GM12878 (cell line): ENCODE results near the gene RBM19. TPM values are rescaled to one million over a fixed set of nuclear protein-coding genes. Genes with fewer than 3 reads are reported as not detected.

Source experiments
- ATAC-seq: fragments of 200-7000 bp; cut with Tn5 transposase; 3 replicates; pipeline ENCODE4 v1.9.1; 2020; ENCODE audit warnings: mild to moderate bottlenecking, moderate library complexity
- BruUV-seq: library from RNA; stranded (reverse); fragments of 400-500 nt; replicated peaks from 2 replicates; lab custom pipeline; 2021; lab: Mats Ljungman, UMichigan
- CTCF ChIA-PET: fragments of 300-600 bp; sonication (Branson Sonifier 250); formaldehyde crosslinking; extraction: SDS; loops from one replicate; lab custom pipeline; 2021; ENCODE audit warnings: inconsistent platforms; lab: Yijun Ruan, JAX
- POLR2A ChIA-PET: fragments of 350-600 bp; formaldehyde crosslinking; extraction: SDS; loops from one replicate; lab custom pipeline; 2021; ENCODE audit warnings: inconsistent platforms; lab: Charles Lee
- RAD21 ChIA-PET: fragments of 300-600 bp; sonication (Branson Sonifier 250); formaldehyde crosslinking; loops from one replicate; lab custom pipeline; 2023; ENCODE audit warnings: antibody characterized with exemption; ENCODE audit not compliant: unreplicated experiment; lab: Charles Lee
- SMC1A ChIA-PET: fragments of 300-600 bp; sonication (Branson Sonifier 250); formaldehyde crosslinking; loops from one replicate; lab custom pipeline; 2023; ENCODE audit not compliant: unreplicated experiment, uncharacterized antibody; lab: Charles Lee
- DNase-seq: peaks from one replicate; pipeline ENCODE4 v3.0.0-alpha.2; 2011; ENCODE audit warnings: low read depth, low spot score
- FAIRE-seq: peaks from 3 replicates; lab custom pipeline; 2011; peaks lifted over from hg19 to GRCh38; lab: Jason Lieb, UNC
- H2AFZ ChIP-seq: 2 replicates; pipeline ENCODE4 v1.6.0; 2011; ENCODE audit warnings: low read depth, low read length, control low read depth; ENCODE audit not compliant: control insufficient read depth
- H3K27ac ChIP-seq: 2 replicates; pipeline ENCODE4 v1.5.1; 2011; ENCODE audit warnings: control low read depth; ENCODE audit not compliant: control insufficient read depth, insufficient read depth
- H3K27me3 ChIP-seq, 2 experiments: replicated peaks in 1 of 2; 2 replicates each; pipeline versions ENCODE4 v1.6.0 to v1.6.1; 2011; ENCODE audit warnings: low read length in 1 of 2; ENCODE audit not compliant: control insufficient read depth in 2 of 2, insufficient read depth in 2 of 2
- H3K36me3 ChIP-seq, 2 experiments: 2 replicates each; pipeline ENCODE4 v1.5.1; 2011; ENCODE audit warnings: low read length in 1 of 2; ENCODE audit not compliant: control insufficient read depth in 2 of 2, insufficient read depth in 2 of 2
- H3K4me1 ChIP-seq: 2 replicates; pipeline ENCODE4 v1.6.1; 2011; ENCODE audit warnings: mild to moderate bottlenecking, low read length, moderate library complexity, mixed read lengths; ENCODE audit not compliant: control insufficient read depth, insufficient read depth
- H3K4me2 ChIP-seq: 2 replicates; pipeline ENCODE4 v1.6.0; 2011; ENCODE audit warnings: control low read depth; ENCODE audit not compliant: control insufficient read depth, insufficient read depth
- H3K4me3 ChIP-seq: fragments of 200-600 bp; sonication (generic); 2 replicates; pipeline ENCODE4 v1.5.1; 2016
- H3K79me2 ChIP-seq: 2 replicates; pipeline ENCODE4 v1.6.0; 2011; ENCODE audit warnings: low read length; ENCODE audit not compliant: control insufficient read depth, insufficient read depth
- H3K9ac ChIP-seq: 2 replicates; pipeline ENCODE4 v1.8.0; 2011; ENCODE audit warnings: low read length, control low read depth, mixed read lengths; ENCODE audit not compliant: control insufficient read depth, insufficient read depth
- H3K9me3 ChIP-seq: replicated peaks from 3 replicates; pipeline ENCODE4 v1.5.1; 2011; ENCODE audit warnings: mild to moderate bottlenecking, low read length; ENCODE audit not compliant: control insufficient read depth, insufficient read depth
- H4K20me1 ChIP-seq: 2 replicates; pipeline ENCODE4 v1.6.0; 2011; ENCODE audit not compliant: control insufficient read depth, insufficient read depth
- ATF7 ChIP-seq: fragments of 450-650 bp; IDR thresholded peaks from 2 replicates; pipeline ENCODE4 v1.6.1; 2016; ENCODE audit warnings: low read depth, mild to moderate bottlenecking
- CHD2 ChIP-seq: IDR thresholded peaks from 2 replicates; pipeline ENCODE4 v1.6.1; 2011; ENCODE audit warnings: low read depth, low read length, improper control_type of control experiment, borderline replicate concordance
- EED ChIP-seq: sonication (generic); IDR thresholded peaks from 2 replicates; pipeline ENCODE4 v1.6.1; 2016; ENCODE audit warnings: antibody characterized with exemption, low read depth
- IRF4 ChIP-seq: IDR thresholded peaks from 2 replicates; pipeline ENCODE4 v1.6.1; 2011; ENCODE audit warnings: low read depth, low read length
- STAT3 ChIP-seq: IDR thresholded peaks from 2 replicates; pipeline ENCODE4 v1.6.1; 2011; ENCODE audit warnings: low read depth, low read length, improper control_type of control experiment
- SUZ12 ChIP-seq: fragments of 200-600 bp; sonication (generic); IDR thresholded peaks from one replicate; pipeline ENCODE4 v1.6.1; 2018; ENCODE audit warnings: antibody characterized with exemption, mild to moderate bottlenecking; ENCODE audit not compliant: unreplicated experiment
- WGBS: methylation state at CpG from one replicate; pipeline ENCODE4 v1.1.6; 2016; ENCODE audit warnings: low lambda C conversion rate; ENCODE audit not compliant: insufficient replicate concordance, insufficient coverage; ENCODE audit errors: missing lambda C conversion rate; 5-methylcytosine and 5-hydroxymethylcytosine counted together
- in situ Hi-C: fragments of 300-500 bp; cut with MboI; formaldehyde crosslinking; loops from 9 replicates; pipeline ENCODE4 v1.14.3; 2018; ENCODE audit warnings: mixed read lengths
- intact Hi-C: fragments of 100-400 bp; cut with micrococcal nuclease; formaldehyde crosslinking; loops from one replicate; pipeline ENCODE4 v1.14.2; 2022; ENCODE audit not compliant: unreplicated experiment
- polyA plus RNA-seq, 11 experiments: library from polyadenylated mRNA; depleted of rRNA in 4 of 11; unstranded in 6 of 11; stranded (reverse) in 5 of 11; fragments of >200 nt; fragmentation: Nextera tagmentation in 4 of 11; fragmentation: Illumina TruSeq in 1 of 11; extraction: Ambion mirVana in 4 of 11; extraction: Trizol in 1 of 11; gene quantifications; 1 replicate in 1 of 11; 2 replicates in 10 of 11; pipeline versions ENCODE4 v1.2.1 to v1.2.3, GENCODE V29; 2011 to 2016; ENCODE audit warnings: inconsistent platforms in 2 of 11, missing spikeins in 2 of 11, low read depth in 1 of 11
- total RNA-seq, 4 experiments: library from RNA; depleted of rRNA in 3 of 4; stranded (reverse); fragments of >200 nt in 3 of 4; fragmentation: Illumina TruSeq in 1 of 4; extraction: Trizol in 1 of 4; gene quantifications; 2 replicates each; pipeline versions ENCODE4 v1.2.1 to v1.2.3, GENCODE V29; 2013 to 2021
- TF ChIP-seq, protein P1 (sequence below), 3 experiments: IDR thresholded peaks in 2 of 3; conservative IDR thresholded peaks in 1 of 3; 2 replicates each; pipeline ENCODE4 v1.5.1; 2011; ENCODE audit warnings: low read depth in 3 of 3, low read length in 3 of 3, mild to moderate bottlenecking in 3 of 3, control low read depth in 2 of 3, moderate library complexity in 2 of 3, inconsistent platforms in 1 of 3, mixed read lengths in 1 of 3; ENCODE audit not compliant: control insufficient read depth in 2 of 3, insufficient read depth in 1 of 3; ENCODE audit errors: extremely low read depth in 1 of 3

Gene RBM19
- total and polyA plus RNA-seq, 10 of the 15 experiments (the other 5 are each of a cell fraction or from before 2014, with no cell fraction given), result 4.2 to 42.9 (median 28.4) TPM

- Histone ChIP-seq H3K27me3 (no peaks in the 10 kb centered on the region), H3K27ac (no peak overlapping the region), H4K20me1 (no peaks in the 10 kb centered on the region), H3K9me3 (no peaks in the 10 kb centered on the region), H3K79me2 (no peaks in the 10 kb centered on the region), H3K4me3 (no peak overlapping the region), H2AFZ (no peak overlapping the region), H3K4me2 (no peak overlapping the region), H3K36me3 (peaks cover 4 to 10% of the 10 kb centered on the region in 2 experiments; a peak in 3 of 4 replicates), H3K4me1 (no peaks in the 10 kb centered on the region), H3K9ac (no peak overlapping the region)
- SMC1A ChIA-PET, result no interaction called here
- WGBS, result 77% methylated on average over 7 of the region's 7 CpGs
- DNase-seq (no peak), ATAC-seq (no peak), FAIRE-seq (no peak)
- POLR2A ChIA-PET, result no interaction called here
- CTCF ChIA-PET, result interaction anchor here (0.8 to 1.7 kb wide), 2 partner anchors 29 to 45 kb away, joined by 3 read pairs; no protein-coding TSS in a partner anchor
- in situ Hi-C loops (no loop called here), intact Hi-C loops (no loop called here)
- RAD21 ChIA-PET, result no interaction called here
- TF ChIP-seq CHD2 (no peak), SUZ12 (no peak)
- no TSS peak for BruUV-seq
Observed at GRCh38 chr12:113838896-113839295, 127.2 kb downstream of the RBM19 start.

- Histone ChIP-seq H3K79me2 (no peaks in the 10 kb centered on the region), H4K20me1 (no peaks in the 10 kb centered on the region), H2AFZ (no peak overlapping the region), H3K9ac (no peak overlapping the region), H3K27ac (no peak overlapping the region), H3K4me2 (no peak overlapping the region), H3K36me3 (peaks cover 0 to 4% of the 10 kb centered on the region in 2 experiments; a peak in 3 of 4 replicates), H3K4me3 (no peak overlapping the region), H3K4me1 (no peaks in the 10 kb centered on the region), H3K9me3 (no peaks in the 10 kb centered on the region), H3K27me3 (no peaks in the 10 kb centered on the region)
- ChIA-PET RAD21 (no interaction called here), SMC1A (no interaction called here), CTCF (interaction anchor here (1.7 kb wide), 1 partner anchor 30 kb away, joined by 3 read pairs; no protein-coding TSS in a partner anchor), POLR2A (no interaction called here)
- in situ Hi-C loops (no loop called here), intact Hi-C loops (no loop called here)
- ATAC-seq (no peak), FAIRE-seq (no peak), DNase-seq (no peak)
- TF ChIP-seq IRF4 (no peak), STAT3 (no peak), ATF7 (no peak), EED (no peak)
- TF ChIP-seq, protein P1, sequence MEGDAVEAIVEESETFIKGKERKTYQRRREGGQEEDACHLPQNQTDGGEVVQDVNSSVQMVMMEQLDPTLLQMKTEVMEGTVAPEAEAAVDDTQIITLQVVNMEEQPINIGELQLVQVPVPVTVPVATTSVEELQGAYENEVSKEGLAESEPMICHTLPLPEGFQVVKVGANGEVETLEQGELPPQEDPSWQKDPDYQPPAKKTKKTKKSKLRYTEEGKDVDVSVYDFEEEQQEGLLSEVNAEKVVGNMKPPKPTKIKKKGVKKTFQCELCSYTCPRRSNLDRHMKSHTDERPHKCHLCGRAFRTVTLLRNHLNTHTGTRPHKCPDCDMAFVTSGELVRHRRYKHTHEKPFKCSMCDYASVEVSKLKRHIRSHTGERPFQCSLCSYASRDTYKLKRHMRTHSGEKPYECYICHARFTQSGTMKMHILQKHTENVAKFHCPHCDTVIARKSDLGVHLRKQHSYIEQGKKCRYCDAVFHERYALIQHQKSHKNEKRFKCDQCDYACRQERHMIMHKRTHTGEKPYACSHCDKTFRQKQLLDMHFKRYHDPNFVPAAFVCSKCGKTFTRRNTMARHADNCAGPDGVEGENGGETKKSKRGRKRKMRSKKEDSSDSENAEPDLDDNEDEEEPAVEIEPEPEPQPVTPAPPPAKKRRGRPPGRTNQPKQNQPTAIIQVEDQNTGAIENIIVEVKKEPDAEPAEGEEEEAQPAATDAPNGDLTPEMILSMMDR (IDR thresholded peaks at IDR 0.05 in 2 of 3, conservative IDR thresholded peaks at IDR 0.05 in 1 of 3; ENCODE audit: control insufficient read depth in 2 of 3, extremely low read depth in 1 of 3, insufficient read depth in 1 of 3, low read depth in 3 of 3, low read length in 3 of 3), result 0 out of 6 replicates have a peak, but pooled peaks of 2 of the 3 experiments have one; percentile 9 to 10
- BruUV-seq, result no TSS peak
- 88% methylated on average over 15 of the region's 15 CpGs for WGBS
Observed at GRCh38 chr12:113837528-113838296, 128.4 kb downstream of the RBM19 start.
